ENCODE data around the gene ZNF384. TPM values are rescaled to one million over a fixed set of nuclear protein-coding genes. Genes with fewer than 3 reads are reported as not detected.

Gene ZNF384
- total and polyA plus RNA-seq, 7 donors = 22.7 to 40.3 (median 28.8) TPM

DNA sequence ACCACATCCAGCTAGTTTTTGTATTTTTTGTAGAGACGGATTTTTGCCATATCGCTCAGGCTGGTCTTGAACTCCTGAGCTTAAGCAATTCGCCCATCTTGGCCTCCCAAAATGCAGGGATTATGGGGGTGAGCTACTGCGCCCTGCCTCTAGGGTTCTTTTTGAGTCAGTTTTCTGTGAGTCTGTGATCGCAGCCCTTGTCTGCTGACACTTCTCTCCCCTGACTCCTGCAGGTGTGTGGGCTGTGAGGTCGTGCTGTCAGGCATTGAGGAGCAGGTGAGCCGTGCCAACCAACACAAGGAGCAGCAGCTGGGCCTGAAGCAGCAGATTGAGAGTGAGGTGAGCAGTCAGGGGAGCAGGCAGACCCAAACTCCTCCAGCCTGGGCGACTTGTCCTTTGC is 41.0 kb upstream of the ZNF384 start:
- H3K36me3 ChIP-seq = peaks cover 23 to 68% (median 38%) of the 10 kb centered on the region in 4 donors
- no peak for DNase-seq
- intact Hi-C loops (cut with DNase I) = no loop called here
- H3K9me3 ChIP-seq = no peaks in the 10 kb centered on the region
- no peak overlapping the region for H3K27ac ChIP-seq
- peaks cover 0 to 6% (median 4%) of the 10 kb centered on the region in 4 donors for H3K4me1 ChIP-seq
- no peak overlapping the region for H3K4me3 ChIP-seq
- H3K27me3 ChIP-seq = no peaks in the 10 kb centered on the region
- 94 to 96% methylated on average over 8 of the region's 8 CpGs for WGBS, 2 donors
- TF ChIP-seq EP300 (IDR thresholded peaks at IDR 0.05) = no peak
- no peak for TF ChIP-seq CTCF (IDR thresholded peaks at IDR 0.05)
- no peak for TF ChIP-seq POLR2AphosphoS5 (IDR thresholded peaks at IDR 0.05)
- TF ChIP-seq POLR2A (IDR thresholded peaks at IDR 0.05) = no peak

DNA sequence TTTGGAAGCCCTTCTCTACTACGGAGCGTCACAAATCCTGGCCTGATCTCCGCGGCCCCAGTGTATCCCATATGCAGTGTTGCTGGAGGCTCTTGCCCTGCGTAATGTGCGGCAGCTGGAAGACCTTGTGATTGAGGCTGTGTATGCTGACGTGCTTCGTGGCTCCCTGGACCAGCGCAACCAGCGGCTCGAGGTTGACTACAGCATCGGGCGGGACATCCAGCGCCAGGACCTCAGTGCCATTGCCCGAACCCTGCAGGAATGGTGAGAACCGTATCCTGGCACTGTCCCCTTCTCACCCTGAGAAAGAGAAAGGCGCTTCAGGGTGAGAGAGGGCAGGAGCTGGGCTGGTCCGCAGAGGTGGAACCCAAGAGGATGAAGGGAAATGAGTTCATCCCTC is 40.0 kb upstream of the ZNF384 start:
- H3K4me3 ChIP-seq = no peak overlapping the region
- WGBS, 2 donors = 96% methylated on average over 18 of the region's 18 CpGs
- H3K27me3 ChIP-seq = no peaks in the 10 kb centered on the region
- no peak overlapping the region for H3K27ac ChIP-seq
- TF ChIP-seq EP300 (IDR thresholded peaks at IDR 0.05) (no peak), POLR2AphosphoS5 (IDR thresholded peaks at IDR 0.05) (no peak), POLR2A (IDR thresholded peaks at IDR 0.05) (no peak), CTCF (IDR thresholded peaks at IDR 0.05) (no peak)
- peaks cover 23 to 63% (median 38%) of the 10 kb centered on the region in 4 donors for H3K36me3 ChIP-seq
- H3K9me3 ChIP-seq = no peaks in the 10 kb centered on the region
- H3K4me1 ChIP-seq = peaks cover 0 to 15% (median 14%) of the 10 kb centered on the region in 4 donors
- intact Hi-C loops (cut with DNase I) = no loop called here
- no peak for DNase-seq

DNA sequence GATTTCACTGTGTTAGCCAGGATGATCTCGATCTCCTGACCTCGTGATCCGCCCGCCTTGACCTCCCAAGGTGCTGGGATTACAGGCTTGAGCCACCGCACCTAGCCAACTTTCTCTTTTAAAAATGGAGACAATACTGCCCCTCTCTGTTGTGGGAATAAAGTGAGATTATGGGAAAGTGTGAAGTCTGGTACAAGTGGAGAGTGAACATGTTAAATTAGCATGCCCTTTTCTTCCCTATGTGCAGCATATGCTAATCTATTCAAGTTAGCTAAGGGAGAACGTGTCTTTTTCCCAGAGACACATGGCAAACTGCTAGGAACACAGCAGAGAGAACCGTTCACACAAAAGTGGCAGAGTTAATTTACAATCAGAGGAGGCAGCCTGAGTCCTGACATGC is 36.2 kb upstream of the ZNF384 start:
- intact Hi-C loops (cut with DNase I) = no loop called here
- H3K27ac ChIP-seq = no peak overlapping the region
- no peak for DNase-seq
- H3K9me3 ChIP-seq = no peaks in the 10 kb centered on the region
- no peaks in the 10 kb centered on the region for H3K27me3 ChIP-seq
- no peak for TF ChIP-seq POLR2A (IDR thresholded peaks at IDR 0.05)
- TF ChIP-seq POLR2AphosphoS5 (IDR thresholded peaks at IDR 0.05) = no peak
- no peak for TF ChIP-seq EP300 (IDR thresholded peaks at IDR 0.05)
- no peak for TF ChIP-seq CTCF (IDR thresholded peaks at IDR 0.05)
- WGBS, 2 donors = 95% methylated on average over 7 of the region's 7 CpGs
- H3K4me3 ChIP-seq = no peak overlapping the region
- H3K4me1 ChIP-seq = peaks cover 0 to 15% (median 14%) of the 10 kb centered on the region in 4 donors
- peaks cover 12 to 37% (median 24%) of the 10 kb centered on the region in 4 donors for H3K36me3 ChIP-seq

DNA sequence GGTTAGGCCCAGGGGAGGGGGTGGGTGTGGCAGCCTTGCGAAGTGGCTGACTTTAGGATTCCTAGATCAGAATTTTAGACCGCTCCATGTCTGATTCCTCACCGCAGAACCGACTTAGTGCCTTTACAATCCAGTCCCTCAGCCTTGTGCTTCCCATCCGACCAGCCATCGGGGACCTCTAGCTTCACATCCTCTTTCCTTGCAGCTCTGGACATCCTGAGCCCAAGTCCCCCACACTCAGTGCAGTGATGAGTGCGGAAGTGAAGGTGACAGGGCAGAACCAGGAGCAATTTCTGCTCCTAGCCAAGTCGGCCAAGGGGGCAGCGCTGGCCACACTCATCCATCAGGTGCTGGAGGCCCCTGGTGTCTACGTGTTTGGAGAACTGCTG is 35.2 kb upstream of the ZNF384 start:
- TF ChIP-seq CTCF (IDR thresholded peaks at IDR 0.05) (no peak), POLR2A (IDR thresholded peaks at IDR 0.05) (no peak), EP300 (IDR thresholded peaks at IDR 0.05) (no peak), POLR2AphosphoS5 (IDR thresholded peaks at IDR 0.05) (no peak)
- peak; percentile 72 for DNase-seq
- Histone ChIP-seq H3K4me3 (peak overlapping the region; percentile 52 to 67 (median 55)), H3K27ac (peak overlapping the region; percentile 80 to 86 (median 84)), H3K4me1 (peaks cover 0 to 15% (median 14%) of the 10 kb centered on the region in 4 donors), H3K36me3 (peaks cover 5 to 28% (median 16%) of the 10 kb centered on the region in 4 donors), H3K9me3 (no peaks in the 10 kb centered on the region), H3K27me3 (no peaks in the 10 kb centered on the region)
- WGBS, 2 donors = 14 to 43% methylated on average over 10 of the region's 10 CpGs
- intact Hi-C loops (cut with DNase I) = loop anchor here (5.0 kb wide), 1 partner anchor 62 kb away; the partner anchor contains the start of gene ING4

All from sigmoid colon (tissue), 7 donors.